Gastrocnemius medialis (tissue), 4 donors: ENCODE results near the gene GGA2. TPM values are rescaled to one million over a fixed set of nuclear protein-coding genes. Genes with fewer than 3 reads are reported as not detected.

ENCODE experiments used
- ATAC-seq, 2 donors: fragments of 150-250 bp; one replicate each; pipeline ENCODE4 v1.9.1; 2016
- DNase-seq, 2 donors: peaks; one replicate each; pipeline ENCODE4 v3.0.0-alpha.2; 2019
- H3K27ac ChIP-seq, 4 donors: fragments of 200-600 bp; sonication (generic); 1 replicate in 1 of 4; 2 replicates in 3 of 4; pipeline ENCODE4 v1.5.1; 2016 to 2018; ENCODE audit warnings: mild to moderate bottlenecking in 2 of 4, moderate library complexity in 1 of 4
- H3K27me3 ChIP-seq, 3 donors: fragments of 200-600 bp; sonication (generic) in 2 of 3; 1 replicate in 1 of 3; 2 replicates in 2 of 3; pipeline versions ENCODE4 v1.5.1 to v1.6.0; 2016 to 2019; ENCODE audit warnings: mild to moderate bottlenecking in 1 of 3, moderate library complexity in 1 of 3
- H3K36me3 ChIP-seq, 2 donors: fragments of 200-600 bp; sonication (generic) in 1 of 2; one replicate each; pipeline ENCODE4 v1.5.1; 2017 to 2018
- H3K4me1 ChIP-seq, 2 donors: fragments of 200-600 bp; sonication (generic) in 1 of 2; one replicate each; pipeline ENCODE4 v1.5.1; 2016 to 2017; ENCODE audit warnings: mild to moderate bottlenecking in 2 of 2
- H3K4me3 ChIP-seq, 4 donors: fragments of 200-600 bp; sonication (generic) in 3 of 4; 1 replicate in 1 of 4; 2 replicates in 3 of 4; pipeline ENCODE4 v1.5.1; 2016 to 2019; ENCODE audit warnings: mild to moderate bottlenecking in 2 of 4
- H3K9me3 ChIP-seq, 3 donors: fragments of 200-600 bp; sonication (generic) in 2 of 3; 1 replicate in 1 of 3; 2 replicates in 2 of 3; pipeline ENCODE4 v1.5.1; 2016 to 2019
- POLR2A ChIP-seq, 2 donors: fragments of 450-650 bp; IDR thresholded peaks; one replicate each; pipeline ENCODE4 v1.6.1; 2017; ENCODE audit warnings: antibody characterized with exemption in 2 of 2, mild to moderate bottlenecking in 2 of 2, moderate library complexity in 2 of 2
- in situ Hi-C, 4 donors: fragments of 200-750 bp; cut with MboI; loops; one replicate each; pipeline versions ENCODE4 v1.15.0 to v1.8.0; 2017; ENCODE audit warnings: low sequenced_read_pairs in 4 of 4
- intact Hi-C: fragments of 100-400 bp; cut with DNase I; formaldehyde crosslinking; loops from one replicate; pipeline ENCODE4 v1.15.1; 2023; ENCODE audit warnings: low total_unique reads
- total RNA-seq, 4 donors: library from RNA; depleted of rRNA; stranded (reverse); fragments of >200 nt; gene quantifications; one replicate each; pipeline versions ENCODE4 v1.1.0 to v1.2.3, GENCODE V29; 2016
- TF ChIP-seq, protein P1 (sequence below), 5 experiments: fragments of 450-650 bp in 3 of 5; fragments of 200-600 bp in 2 of 5; sonication (generic) in 2 of 5; IDR thresholded peaks in 4 of 5; conservative IDR thresholded peaks in 1 of 5; 1 replicate in 4 of 5; 2 replicates in 1 of 5; pipeline ENCODE4 v1.5.1; 2016 to 2019; ENCODE audit warnings: antibody characterized with exemption in 5 of 5, mild to moderate bottlenecking in 3 of 5, moderate library complexity in 3 of 5

GGA2 gene
- total RNA-seq, 4 donors from 2014 or later, result 31.0 to 79.9 (median 48.8) TPM

DNA sequence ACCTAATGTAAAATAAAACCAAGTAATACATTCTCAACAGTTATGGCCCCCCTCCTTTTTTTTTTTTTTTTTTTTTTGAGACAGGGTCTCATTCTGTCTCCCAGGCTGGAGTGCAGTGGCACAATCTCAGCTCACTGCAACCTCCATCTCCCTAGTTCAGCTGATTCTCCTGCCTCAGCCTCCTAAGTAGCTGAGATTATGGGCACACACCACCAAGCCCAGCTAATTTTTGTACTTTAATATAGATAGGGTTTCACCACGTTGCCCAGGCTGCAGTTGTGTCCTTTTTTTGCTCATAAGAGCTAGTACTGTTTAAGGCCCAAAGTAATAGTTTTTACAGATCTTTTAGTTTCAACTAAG is 28.6 kb upstream of the GGA2 start:
- H3K36me3 ChIP-seq, result peaks cover 0 to 70% of the 10 kb centered on the region in 2 donors

DNA sequence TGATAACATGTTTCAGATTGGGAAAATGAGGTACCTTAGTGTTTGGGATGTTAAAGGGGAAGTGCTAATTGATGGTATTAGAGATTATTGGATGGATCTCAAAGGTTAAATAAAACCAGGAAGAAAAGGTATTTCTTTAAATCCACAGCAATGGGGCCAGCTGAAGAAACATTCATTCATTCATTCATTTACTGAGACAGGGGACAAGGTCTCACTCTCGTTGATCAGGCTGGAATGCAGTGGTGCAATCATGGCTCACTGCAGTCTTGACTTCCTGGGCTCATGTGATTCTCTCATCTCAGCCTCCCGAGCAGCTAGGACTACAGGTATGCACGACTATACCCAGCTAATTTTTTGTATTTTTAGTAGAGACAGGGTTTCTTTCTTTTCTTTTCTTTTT is 27.1 kb upstream of the GGA2 start:
- H3K27me3 ChIP-seq, result no peaks in the 10 kb centered on the region
- no peak overlapping the region for H3K27ac ChIP-seq
- no peaks in the 10 kb centered on the region for H3K4me1 ChIP-seq
- in situ Hi-C loops (no loop called here), intact Hi-C loops (no loop called here)
- H3K9me3 ChIP-seq, result no peaks in the 10 kb centered on the region
- no peak for TF ChIP-seq POLR2A (IDR thresholded peaks at IDR 0.05)
- TF ChIP-seq, protein P1, sequence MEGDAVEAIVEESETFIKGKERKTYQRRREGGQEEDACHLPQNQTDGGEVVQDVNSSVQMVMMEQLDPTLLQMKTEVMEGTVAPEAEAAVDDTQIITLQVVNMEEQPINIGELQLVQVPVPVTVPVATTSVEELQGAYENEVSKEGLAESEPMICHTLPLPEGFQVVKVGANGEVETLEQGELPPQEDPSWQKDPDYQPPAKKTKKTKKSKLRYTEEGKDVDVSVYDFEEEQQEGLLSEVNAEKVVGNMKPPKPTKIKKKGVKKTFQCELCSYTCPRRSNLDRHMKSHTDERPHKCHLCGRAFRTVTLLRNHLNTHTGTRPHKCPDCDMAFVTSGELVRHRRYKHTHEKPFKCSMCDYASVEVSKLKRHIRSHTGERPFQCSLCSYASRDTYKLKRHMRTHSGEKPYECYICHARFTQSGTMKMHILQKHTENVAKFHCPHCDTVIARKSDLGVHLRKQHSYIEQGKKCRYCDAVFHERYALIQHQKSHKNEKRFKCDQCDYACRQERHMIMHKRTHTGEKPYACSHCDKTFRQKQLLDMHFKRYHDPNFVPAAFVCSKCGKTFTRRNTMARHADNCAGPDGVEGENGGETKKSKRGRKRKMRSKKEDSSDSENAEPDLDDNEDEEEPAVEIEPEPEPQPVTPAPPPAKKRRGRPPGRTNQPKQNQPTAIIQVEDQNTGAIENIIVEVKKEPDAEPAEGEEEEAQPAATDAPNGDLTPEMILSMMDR (IDR thresholded peaks at IDR 0.05 in 4 of 5, conservative IDR thresholded peaks at IDR 0.05 in 1 of 5), result no peak
- H3K36me3 ChIP-seq, result peaks cover 0 to 70% of the 10 kb centered on the region in 2 donors
- no peak overlapping the region for H3K4me3 ChIP-seq
- DNase-seq (no peak), ATAC-seq (no peak)

More for the DNA sequence above, 28.6 kb upstream of the GGA2 start:
- intact Hi-C loops, result no loop called here
- in situ Hi-C loops, result no loop called here
- H3K27me3 ChIP-seq, result no peaks in the 10 kb centered on the region
- H3K9me3 ChIP-seq, result no peaks in the 10 kb centered on the region
- no peak for DNase-seq
- peak overlapping the region in 1 of 4 donors; percentile 10 for H3K27ac ChIP-seq
- no peak for ATAC-seq
- H3K4me1 ChIP-seq, result no peaks in the 10 kb centered on the region
- no peak for TF ChIP-seq POLR2A (IDR thresholded peaks at IDR 0.05)
- TF ChIP-seq, protein P1 (IDR thresholded peaks at IDR 0.05 in 4 of 5, conservative IDR thresholded peaks at IDR 0.05 in 1 of 5), result no peak
- H3K4me3 ChIP-seq, result no peak overlapping the region

DNA sequence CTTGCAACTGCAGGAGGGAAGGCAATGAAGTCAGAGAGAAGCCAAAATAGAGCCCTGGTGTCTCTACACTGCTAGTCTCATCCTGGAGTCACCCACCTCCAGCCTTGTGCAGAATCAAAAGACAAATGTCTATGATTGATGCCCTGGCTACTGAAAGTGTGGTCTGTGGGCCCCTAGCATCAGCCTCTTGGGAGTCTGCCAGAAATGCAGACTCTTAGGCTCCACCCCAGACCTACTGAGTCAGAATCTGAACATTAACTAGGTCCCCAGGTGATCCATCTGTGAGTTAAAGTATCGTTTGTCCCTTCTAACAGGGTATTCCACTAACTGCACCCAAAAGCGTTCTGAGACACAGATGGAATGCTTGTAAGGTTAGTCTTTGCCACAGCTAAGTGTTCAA is 25.6 kb upstream of the GGA2 start:
- no peak for ATAC-seq
- Histone ChIP-seq H3K4me1 (no peaks in the 10 kb centered on the region), H3K9me3 (no peaks in the 10 kb centered on the region), H3K4me3 (no peak overlapping the region), H3K36me3 (peaks cover 0 to 75% of the 10 kb centered on the region in 2 donors), H3K27me3 (no peaks in the 10 kb centered on the region), H3K27ac (no peak overlapping the region)
- in situ Hi-C loops (no loop called here), intact Hi-C loops (no loop called here)
- DNase-seq, result no peak
- TF ChIP-seq, protein P1 (IDR thresholded peaks at IDR 0.05 in 4 of 5, conservative IDR thresholded peaks at IDR 0.05 in 1 of 5), result no peak
- TF ChIP-seq POLR2A (IDR thresholded peaks at IDR 0.05), result no peak

DNA sequence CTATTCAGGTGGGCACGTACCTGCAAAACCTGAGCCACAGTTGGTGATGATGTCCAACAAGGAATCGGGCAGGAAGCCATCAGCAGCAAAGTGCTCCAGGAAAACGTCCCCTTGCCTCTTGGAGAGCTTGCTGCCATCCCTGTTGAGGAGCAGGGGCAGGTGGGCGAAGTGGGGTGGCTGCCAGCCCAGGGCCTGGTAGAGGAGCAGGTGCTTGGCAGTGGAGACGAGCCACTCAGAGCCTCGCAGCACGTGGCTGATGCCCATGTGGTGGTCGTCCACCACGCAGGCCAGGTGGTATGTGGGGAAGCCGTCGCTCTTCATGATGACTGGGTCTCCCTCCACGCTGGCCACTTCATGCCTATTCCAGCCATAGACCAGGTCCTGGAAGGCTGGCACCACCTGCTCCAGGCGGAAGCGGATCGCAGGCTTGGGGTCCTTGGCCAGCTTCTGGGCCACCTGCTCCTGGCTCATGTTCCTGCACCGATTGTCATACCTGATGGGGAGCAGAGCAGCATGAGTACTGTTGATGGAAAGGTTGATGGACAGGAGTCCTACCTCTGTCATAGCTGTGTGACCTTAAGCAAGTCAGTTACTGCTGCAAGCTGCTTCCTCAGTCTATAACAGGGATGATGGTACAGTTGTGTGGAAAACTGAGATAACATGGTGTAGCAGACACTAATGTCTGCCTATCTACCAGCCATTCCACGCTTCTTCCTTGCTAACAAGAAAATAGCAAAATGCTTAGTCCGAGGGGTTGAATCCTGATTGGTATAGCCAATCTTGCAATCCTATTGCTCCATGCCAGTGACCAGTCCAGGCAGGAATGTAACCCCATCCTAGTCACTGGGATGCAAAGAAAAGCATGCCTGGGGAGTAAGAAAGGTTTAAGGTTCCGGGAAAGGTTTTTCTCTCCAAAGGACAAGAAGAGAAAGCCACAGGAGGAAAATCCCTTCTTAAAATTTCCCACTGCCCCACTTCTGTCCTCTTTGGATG is 24.9 kb upstream of the GGA2 start:
- no peak for DNase-seq
- intact Hi-C loops, result no loop called here
- Histone ChIP-seq H3K36me3 (peaks cover 0 to 73% of the 10 kb centered on the region in 2 donors), H3K9me3 (no peaks in the 10 kb centered on the region), H3K4me3 (no peak overlapping the region), H3K27ac (no peak overlapping the region), H3K4me1 (no peaks in the 10 kb centered on the region), H3K27me3 (no peaks in the 10 kb centered on the region)
- no peak for ATAC-seq
- TF ChIP-seq, protein P1 (IDR thresholded peaks at IDR 0.05 in 4 of 5, conservative IDR thresholded peaks at IDR 0.05 in 1 of 5), result no peak
- no peak for TF ChIP-seq POLR2A (IDR thresholded peaks at IDR 0.05)
- in situ Hi-C loops, result no loop called here
